ENCODE results near the gene CBARP. TPM values are rescaled to one million over a fixed set of nuclear protein-coding genes. Genes with fewer than 3 reads are reported as not detected.

Gene CBARP
- total RNA-seq, 2 experiments from 2014 or later, result 0.49 to 0.86 TPM

- no peaks in the 10 kb centered on the region for H3K27me3 Mint-ChIP-seq
- ATAC-seq (peak; percentile 87), DNase-seq (peak; percentile 99)
- H3K9me3 Mint-ChIP-seq, result no peaks in the 10 kb centered on the region
- TF ChIP-seq CTCF (IDR thresholded peaks at IDR 0.05), result no peak
- H3K36me3 Mint-ChIP-seq (ENCODE audit: low read depth), result peaks cover 69% of the 10 kb centered on the region
- peak within 1 kb of the TSS; percentile 88 for H3K4me3 Mint-ChIP-seq
- ChIA-PET POLR2A (interaction anchor here (1.0 to 1.2 kb wide), 5 partner anchors 9 to 73 kb away, joined by 3 to 8 read pairs (median 4); no protein-coding TSS in a partner anchor), CTCF (interaction anchor here (0.9 to 5.6 kb wide), 3 partner anchors 9 to 98 kb away, joined by 3 to 65 read pairs (median 8); no protein-coding TSS in a partner anchor)
- peak within 1 kb of the TSS; percentile 98 for H3K27ac Mint-ChIP-seq
- H3K4me1 Mint-ChIP-seq (ENCODE audit: low read depth), result peaks cover 50% of the 10 kb centered on the region
- intact Hi-C loops (cut with micrococcal nuclease), result loop anchor here (10.0 kb wide), 1 partner anchor 89 kb away; no protein-coding TSS in a partner anchor
Measured at GRCh38 chr19:1275260-1275975, 37.6 kb upstream of the CBARP start, which contains the start of gene FAM174C. FAM174C (plus strand) TSS chr19:1275530; CDS start chr19:1275550, 20 bp downstream.

GRCh38 chr19:1274852-1275259 is 37.1 kb upstream of the CBARP start:
- intact Hi-C loops (cut with micrococcal nuclease), result loop anchor here (10.0 kb wide), 1 partner anchor 90 kb away; no protein-coding TSS in a partner anchor
- CTCF ChIA-PET, result interaction anchor here (0.9 to 5.6 kb wide), 3 partner anchors 8 to 98 kb away, joined by 3 to 65 read pairs (median 8); no protein-coding TSS in a partner anchor
- no peak for ATAC-seq
- H3K27ac Mint-ChIP-seq, result peak overlapping the region; percentile 82
- no peaks in the 10 kb centered on the region for H3K27me3 Mint-ChIP-seq
- peaks cover 52% of the 10 kb centered on the region for H3K4me1 Mint-ChIP-seq (ENCODE audit: low read depth)
- DNase-seq, result no peak
- TF ChIP-seq CTCF (IDR thresholded peaks at IDR 0.05), result no peak
- peaks cover 69% of the 10 kb centered on the region for H3K36me3 Mint-ChIP-seq (ENCODE audit: low read depth)
- POLR2A ChIA-PET, result interaction anchor here (1.0 to 1.2 kb wide), 4 partner anchors 13 to 72 kb away, joined by 3 to 8 read pairs (median 4); no protein-coding TSS in a partner anchor
- no peaks in the 10 kb centered on the region for H3K9me3 Mint-ChIP-seq
- H3K4me3 Mint-ChIP-seq, result peak overlapping the region; percentile 74

- ATAC-seq (no peak), DNase-seq (no peak)
- no peaks in the 10 kb centered on the region for H3K9me3 Mint-ChIP-seq
- TF ChIP-seq CTCF (IDR thresholded peaks at IDR 0.05), result no peak
- intact Hi-C loops (cut with micrococcal nuclease), result loop anchor here (10.0 kb wide), 1 partner anchor 91 kb away; no protein-coding TSS in a partner anchor
- peaks cover 49% of the 10 kb centered on the region for H3K4me1 Mint-ChIP-seq (ENCODE audit: low read depth)
- H3K36me3 Mint-ChIP-seq (ENCODE audit: low read depth), result peaks cover 65% of the 10 kb centered on the region
- peak overlapping the region; percentile 74 for H3K4me3 Mint-ChIP-seq
- POLR2A ChIA-PET, result interaction anchor here (0.6 to 1.9 kb wide), 9 partner anchors 11 to 135 kb away, joined by 3 to 7 read pairs (median 4); partner anchors contain the start of genes ATP5F1D and MIDN
- peak overlapping the region; percentile 82 for H3K27ac Mint-ChIP-seq
- CTCF ChIA-PET, result interaction anchor here (0.9 to 5.6 kb wide), 4 partner anchors 30 to 171 kb away, joined by 3 to 65 read pairs (median 3); no protein-coding TSS in a partner anchor
- no peaks in the 10 kb centered on the region for H3K27me3 Mint-ChIP-seq
Measured at GRCh38 chr19:1274081-1274851, 36.5 kb upstream of the CBARP start.

GRCh38 chr19:1273263-1274041 is 35.6 kb upstream of the CBARP start:
- no peak for ATAC-seq
- intact Hi-C loops (cut with micrococcal nuclease), result loop anchor here (10.0 kb wide), 1 partner anchor 91 kb away; no protein-coding TSS in a partner anchor
- POLR2A ChIA-PET, result interaction anchor here (0.6 to 1.9 kb wide), 9 partner anchors 10 to 136 kb away, joined by 3 to 7 read pairs (median 4); partner anchors contain the start of genes ATP5F1D and MIDN
- no peak for TF ChIP-seq CTCF (IDR thresholded peaks at IDR 0.05)
- Mint-ChIP-seq H3K27me3 (no peaks in the 10 kb centered on the region), H3K9me3 (no peaks in the 10 kb centered on the region), H3K36me3 (ENCODE audit: low read depth) (peaks cover 59% of the 10 kb centered on the region), H3K4me1 (ENCODE audit: low read depth) (peaks cover 53% of the 10 kb centered on the region), H3K4me3 (peak overlapping the region; percentile 74), H3K27ac (peak overlapping the region; percentile 76)
- DNase-seq, result no peak
- CTCF ChIA-PET, result interaction anchor here (0.6 to 5.6 kb wide), 6 partner anchors 29 to 172 kb away, joined by 3 to 65 read pairs (median 3); no protein-coding TSS in a partner anchor

Data from activated CD8-positive, alpha-beta T cell treated with anti-CD3 and anti-CD28 coated beads for 36 hours (primary cell).